ENCODE results near the gene MSL1. TPM values are rescaled to one million over a fixed set of nuclear protein-coding genes. Genes with fewer than 3 reads are reported as not detected.

Gene MSL1
- polyA plus RNA-seq, 1 donor from 2014 or later = 137 TPM

DNA sequence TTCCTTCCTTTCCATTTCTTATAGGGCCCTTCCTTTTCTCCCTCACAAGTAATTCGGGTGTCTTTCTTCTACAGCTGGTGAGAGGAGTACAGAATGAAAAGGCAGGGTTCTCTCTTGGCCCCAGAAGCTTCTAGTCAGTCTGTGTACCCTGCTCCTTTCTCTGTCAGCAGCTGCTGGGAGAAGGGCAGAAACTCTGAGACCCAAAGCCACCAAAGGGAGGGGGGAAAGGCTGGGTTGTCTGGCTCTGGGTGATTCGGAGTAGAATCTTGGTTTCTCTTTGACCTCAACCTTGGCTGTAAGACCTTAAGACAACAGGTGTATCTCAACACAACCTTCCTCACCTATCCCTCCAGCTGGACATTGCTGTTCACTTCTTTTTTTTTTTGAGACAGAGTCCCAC, 18.1 kb upstream of the MSL1 start:
- H3K9ac ChIP-seq (ENCODE audit: low read length) = no peak overlapping the region
- H3K9me3 ChIP-seq (ENCODE audit: low read length) = no peaks in the 10 kb centered on the region
- no peaks in the 10 kb centered on the region for H3K79me2 ChIP-seq (replicated peaks; ENCODE audit: insufficient read depth, low read length)
- no peak overlapping the region for H2AFZ ChIP-seq (ENCODE audit: low read depth, low read length)
- H3K36me3 ChIP-seq (ENCODE audit: insufficient read depth, low read length) = no peaks in the 10 kb centered on the region
- no peaks in the 10 kb centered on the region for H4K20me1 ChIP-seq (ENCODE audit: insufficient read depth)
- no peaks in the 10 kb centered on the region for H3K27me3 ChIP-seq (ENCODE audit: insufficient read depth, low read depth, low read length)
- no peak overlapping the region for H3K4me2 ChIP-seq (ENCODE audit: low read length)
- H3F3A ChIP-seq (ENCODE audit: insufficient read depth, low read length, poor library complexity, severe bottlenecking) = no peaks in the 10 kb centered on the region
- H3K27ac ChIP-seq (ENCODE audit: low read length) = no peak overlapping the region
- no peak for TF ChIP-seq RAD21 (conservative IDR thresholded peaks at IDR 0.05)
- TF ChIP-seq, protein P1, sequence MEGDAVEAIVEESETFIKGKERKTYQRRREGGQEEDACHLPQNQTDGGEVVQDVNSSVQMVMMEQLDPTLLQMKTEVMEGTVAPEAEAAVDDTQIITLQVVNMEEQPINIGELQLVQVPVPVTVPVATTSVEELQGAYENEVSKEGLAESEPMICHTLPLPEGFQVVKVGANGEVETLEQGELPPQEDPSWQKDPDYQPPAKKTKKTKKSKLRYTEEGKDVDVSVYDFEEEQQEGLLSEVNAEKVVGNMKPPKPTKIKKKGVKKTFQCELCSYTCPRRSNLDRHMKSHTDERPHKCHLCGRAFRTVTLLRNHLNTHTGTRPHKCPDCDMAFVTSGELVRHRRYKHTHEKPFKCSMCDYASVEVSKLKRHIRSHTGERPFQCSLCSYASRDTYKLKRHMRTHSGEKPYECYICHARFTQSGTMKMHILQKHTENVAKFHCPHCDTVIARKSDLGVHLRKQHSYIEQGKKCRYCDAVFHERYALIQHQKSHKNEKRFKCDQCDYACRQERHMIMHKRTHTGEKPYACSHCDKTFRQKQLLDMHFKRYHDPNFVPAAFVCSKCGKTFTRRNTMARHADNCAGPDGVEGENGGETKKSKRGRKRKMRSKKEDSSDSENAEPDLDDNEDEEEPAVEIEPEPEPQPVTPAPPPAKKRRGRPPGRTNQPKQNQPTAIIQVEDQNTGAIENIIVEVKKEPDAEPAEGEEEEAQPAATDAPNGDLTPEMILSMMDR (IDR thresholded peaks at IDR 0.05; ENCODE audit: poor library complexity, severe bottlenecking) = no peak
- TF ChIP-seq SMC3 (conservative IDR thresholded peaks at IDR 0.05; ENCODE audit: poor library complexity) = no peak
- TF ChIP-seq TAF1 (IDR thresholded peaks at IDR 0.05; ENCODE audit: low read depth) = no peak
- no peak for TF ChIP-seq MXI1 (conservative IDR thresholded peaks at IDR 0.05; ENCODE audit: poor library complexity, severe bottlenecking)
- TF ChIP-seq EP300 (conservative IDR thresholded peaks at IDR 0.05; ENCODE audit: poor library complexity, severe bottlenecking) = no peak
- TF ChIP-seq, protein P2, sequence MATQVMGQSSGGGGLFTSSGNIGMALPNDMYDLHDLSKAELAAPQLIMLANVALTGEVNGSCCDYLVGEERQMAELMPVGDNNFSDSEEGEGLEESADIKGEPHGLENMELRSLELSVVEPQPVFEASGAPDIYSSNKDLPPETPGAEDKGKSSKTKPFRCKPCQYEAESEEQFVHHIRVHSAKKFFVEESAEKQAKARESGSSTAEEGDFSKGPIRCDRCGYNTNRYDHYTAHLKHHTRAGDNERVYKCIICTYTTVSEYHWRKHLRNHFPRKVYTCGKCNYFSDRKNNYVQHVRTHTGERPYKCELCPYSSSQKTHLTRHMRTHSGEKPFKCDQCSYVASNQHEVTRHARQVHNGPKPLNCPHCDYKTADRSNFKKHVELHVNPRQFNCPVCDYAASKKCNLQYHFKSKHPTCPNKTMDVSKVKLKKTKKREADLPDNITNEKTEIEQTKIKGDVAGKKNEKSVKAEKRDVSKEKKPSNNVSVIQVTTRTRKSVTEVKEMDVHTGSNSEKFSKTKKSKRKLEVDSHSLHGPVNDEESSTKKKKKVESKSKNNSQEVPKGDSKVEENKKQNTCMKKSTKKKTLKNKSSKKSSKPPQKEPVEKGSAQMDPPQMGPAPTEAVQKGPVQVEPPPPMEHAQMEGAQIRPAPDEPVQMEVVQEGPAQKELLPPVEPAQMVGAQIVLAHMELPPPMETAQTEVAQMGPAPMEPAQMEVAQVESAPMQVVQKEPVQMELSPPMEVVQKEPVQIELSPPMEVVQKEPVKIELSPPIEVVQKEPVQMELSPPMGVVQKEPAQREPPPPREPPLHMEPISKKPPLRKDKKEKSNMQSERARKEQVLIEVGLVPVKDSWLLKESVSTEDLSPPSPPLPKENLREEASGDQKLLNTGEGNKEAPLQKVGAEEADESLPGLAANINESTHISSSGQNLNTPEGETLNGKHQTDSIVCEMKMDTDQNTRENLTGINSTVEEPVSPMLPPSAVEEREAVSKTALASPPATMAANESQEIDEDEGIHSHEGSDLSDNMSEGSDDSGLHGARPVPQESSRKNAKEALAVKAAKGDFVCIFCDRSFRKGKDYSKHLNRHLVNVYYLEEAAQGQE (IDR thresholded peaks at IDR 0.05; ENCODE audit: borderline replicate concordance) = no peak
- no peak for TF ChIP-seq POLR2AphosphoS5 (IDR thresholded peaks at IDR 0.05)
- TF ChIP-seq EZH2 (IDR thresholded peaks at IDR 0.05; ENCODE audit: borderline replicate concordance, insufficient read depth, low read length, poor library complexity, severe bottlenecking) = no peak
- H3K4me3 ChIP-seq (ENCODE audit: low read length) = no peak overlapping the region
- no peaks in the 10 kb centered on the region for H3K9me2 ChIP-seq (ENCODE audit: insufficient read depth, low read length)

DNA sequence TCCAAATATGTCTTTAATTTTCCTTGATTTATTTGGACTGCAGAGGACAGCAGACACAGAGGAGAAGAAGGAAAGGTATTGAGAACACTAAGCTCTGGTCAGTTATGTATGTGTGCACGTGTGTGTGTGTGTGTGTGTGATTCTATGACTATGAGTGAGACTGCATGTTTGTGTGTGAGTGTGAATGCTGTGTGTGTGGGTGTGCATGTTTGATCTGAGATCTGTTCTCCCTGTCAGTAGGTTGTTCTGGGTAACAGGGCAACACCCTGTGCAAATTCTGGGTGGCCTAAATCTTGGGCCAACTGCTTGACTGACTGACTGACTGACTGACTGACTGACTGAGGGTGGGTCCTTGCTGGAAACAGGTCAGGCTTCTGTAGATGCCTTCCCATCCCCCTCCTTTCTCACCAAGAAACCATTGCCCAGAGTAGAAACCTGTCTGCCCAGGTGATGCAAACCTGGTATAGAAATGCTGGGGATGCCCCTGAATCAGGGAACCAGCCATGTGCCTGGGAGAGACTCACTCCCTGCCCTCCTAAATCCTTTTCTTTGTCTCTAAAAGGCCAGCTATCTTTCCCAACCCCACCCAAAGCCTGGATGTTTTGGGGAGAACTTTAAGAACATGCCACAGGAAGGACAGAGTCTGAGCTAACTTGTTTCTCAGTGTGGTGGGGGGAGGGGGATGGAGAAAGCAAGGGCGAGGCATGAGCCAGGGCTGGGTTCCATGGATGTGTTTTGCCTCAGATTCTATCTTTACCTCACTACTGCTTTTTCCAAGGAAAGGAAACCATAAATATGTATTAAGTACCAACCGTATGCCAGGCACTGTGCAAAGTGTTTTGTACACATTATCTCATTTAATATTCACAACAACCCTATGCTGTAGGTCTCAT, 16.9 kb upstream of the MSL1 start:
- Histone ChIP-seq H3K9me3 (ENCODE audit: low read length) (no peaks in the 10 kb centered on the region), H3K36me3 (ENCODE audit: insufficient read depth, low read length) (no peaks in the 10 kb centered on the region), H3K9ac (ENCODE audit: low read length) (no peak overlapping the region), H3K79me2 (replicated peaks; ENCODE audit: insufficient read depth, low read length) (no peaks in the 10 kb centered on the region), H3K27me3 (ENCODE audit: insufficient read depth, low read depth, low read length) (no peaks in the 10 kb centered on the region), H3K9me2 (ENCODE audit: insufficient read depth, low read length) (no peaks in the 10 kb centered on the region), H3K27ac (ENCODE audit: low read length) (no peak overlapping the region), H3F3A (ENCODE audit: insufficient read depth, low read length, poor library complexity, severe bottlenecking) (no peaks in the 10 kb centered on the region), H3K4me2 (ENCODE audit: low read length) (no peak overlapping the region), H3K4me3 (ENCODE audit: low read length) (no peak overlapping the region), H4K20me1 (ENCODE audit: insufficient read depth) (no peaks in the 10 kb centered on the region), H2AFZ (ENCODE audit: low read depth, low read length) (no peak overlapping the region)
- TF ChIP-seq MXI1 (conservative IDR thresholded peaks at IDR 0.05; ENCODE audit: poor library complexity, severe bottlenecking) (no peak), RAD21 (conservative IDR thresholded peaks at IDR 0.05) (no peak), SMC3 (conservative IDR thresholded peaks at IDR 0.05; ENCODE audit: poor library complexity) (no peak)
- TF ChIP-seq, protein P1 (IDR thresholded peaks at IDR 0.05; ENCODE audit: poor library complexity, severe bottlenecking) = no peak
